ENCODE measurements around the gene PRPH2. TPM values are rescaled to one million over a fixed set of nuclear protein-coding genes. Genes with fewer than 3 reads are reported as not detected.

Gene PRPH2
- polyA plus RNA-seq, 3 donors: 0.05 TPM; not detected in 2

GRCh38 chr6:42708096-42708495 lies 14.3 kb downstream of the PRPH2 start:
- Histone ChIP-seq H3K4me1 (ENCODE audit: control insufficient read depth in 1 of 2, insufficient read depth in 2 of 2, low read length in 2 of 2) (no peaks in the 10 kb centered on the region), H3K4me3 (replicated peaks in 1 of 3; ENCODE audit: low read depth in 2 of 3, low read length in 3 of 3) (no peak overlapping the region), H3K4me2 (replicated peaks; ENCODE audit: extremely low read depth, low read length, poor library complexity, severe bottlenecking) (no peak overlapping the region), H3K9ac (ENCODE audit: insufficient read depth, low read length, poor library complexity, severe bottlenecking) (no peak overlapping the region), H3K27me3 (ENCODE audit: control insufficient read depth in 2 of 2, insufficient read depth in 2 of 2, low read length in 2 of 2) (no peaks in the 10 kb centered on the region), H3K36me3 (replicated peaks in 1 of 2; ENCODE audit: control insufficient read depth in 1 of 2, insufficient read depth in 2 of 2, low read length in 2 of 2) (no peaks in the 10 kb centered on the region), H3K79me2 (ENCODE audit: insufficient read depth, low read length) (no peaks in the 10 kb centered on the region), H3K9me3 (replicated peaks in 1 of 2; ENCODE audit: control insufficient read depth in 1 of 2, insufficient read depth in 1 of 2, low read length in 2 of 2) (peaks cover 6 to 9% of the 10 kb centered on the region in 2 donors), H3K27ac (ENCODE audit: low read depth in 1 of 2, low read length in 2 of 2) (no peak overlapping the region), H2AFZ (ENCODE audit: insufficient read depth, low read depth, low read length, poor library complexity, severe bottlenecking) (no peak overlapping the region), H4K20me1 (ENCODE audit: insufficient read depth, low read length) (no peaks in the 10 kb centered on the region)
- no peak for DNase-seq
- no peaks in the 10 kb centered on the region for H3K36me3 Mint-ChIP-seq
- no peak overlapping the region for H3K4me3 Mint-ChIP-seq
- intact Hi-C loops (cut with micrococcal nuclease): no loop called here
- no peak overlapping the region for H3K27ac Mint-ChIP-seq
- TF ChIP-seq, protein P1, sequence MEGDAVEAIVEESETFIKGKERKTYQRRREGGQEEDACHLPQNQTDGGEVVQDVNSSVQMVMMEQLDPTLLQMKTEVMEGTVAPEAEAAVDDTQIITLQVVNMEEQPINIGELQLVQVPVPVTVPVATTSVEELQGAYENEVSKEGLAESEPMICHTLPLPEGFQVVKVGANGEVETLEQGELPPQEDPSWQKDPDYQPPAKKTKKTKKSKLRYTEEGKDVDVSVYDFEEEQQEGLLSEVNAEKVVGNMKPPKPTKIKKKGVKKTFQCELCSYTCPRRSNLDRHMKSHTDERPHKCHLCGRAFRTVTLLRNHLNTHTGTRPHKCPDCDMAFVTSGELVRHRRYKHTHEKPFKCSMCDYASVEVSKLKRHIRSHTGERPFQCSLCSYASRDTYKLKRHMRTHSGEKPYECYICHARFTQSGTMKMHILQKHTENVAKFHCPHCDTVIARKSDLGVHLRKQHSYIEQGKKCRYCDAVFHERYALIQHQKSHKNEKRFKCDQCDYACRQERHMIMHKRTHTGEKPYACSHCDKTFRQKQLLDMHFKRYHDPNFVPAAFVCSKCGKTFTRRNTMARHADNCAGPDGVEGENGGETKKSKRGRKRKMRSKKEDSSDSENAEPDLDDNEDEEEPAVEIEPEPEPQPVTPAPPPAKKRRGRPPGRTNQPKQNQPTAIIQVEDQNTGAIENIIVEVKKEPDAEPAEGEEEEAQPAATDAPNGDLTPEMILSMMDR (IDR thresholded peaks at IDR 0.05): no peak
- peaks cover 2 to 6% (median 6%) of the 10 kb centered on the region in 3 donors for H3K27me3 Mint-ChIP-seq (ENCODE audit: low read depth in 3 of 3)
- H3K9me3 Mint-ChIP-seq: peaks cover 6 to 16% (median 7%) of the 10 kb centered on the region in 7 donors
- H3K4me1 Mint-ChIP-seq: peaks cover 2% of the 10 kb centered on the region
- WGBS (ENCODE audit: insufficient coverage): 92% methylated on average over 7 of the region's 11 CpGs

DNA sequence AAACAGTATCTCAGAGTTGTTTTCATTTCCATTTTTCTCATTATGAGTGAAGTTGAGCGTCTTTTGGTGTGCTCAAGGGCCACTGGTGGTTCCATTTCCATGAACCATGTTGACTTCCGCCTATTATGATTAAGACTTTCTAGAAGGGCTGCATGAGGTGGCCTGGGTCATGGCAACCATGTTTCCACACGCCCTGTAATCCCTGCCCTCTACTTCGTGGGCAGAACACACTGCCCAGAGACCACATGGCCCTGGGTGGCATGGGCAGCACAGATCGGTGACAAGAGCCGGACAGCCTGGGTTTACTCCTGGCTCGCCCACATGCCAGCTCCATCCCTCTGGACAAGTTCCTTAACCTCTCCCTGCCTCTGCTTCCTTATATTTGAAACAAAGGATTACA lies 14.8 kb downstream of the PRPH2 start:
- Histone ChIP-seq H4K20me1 (ENCODE audit: insufficient read depth, low read length) (no peaks in the 10 kb centered on the region), H3K27ac (ENCODE audit: low read depth in 1 of 2, low read length in 2 of 2) (no peak overlapping the region), H3K9ac (ENCODE audit: insufficient read depth, low read length, poor library complexity, severe bottlenecking) (no peak overlapping the region), H3K27me3 (ENCODE audit: control insufficient read depth in 2 of 2, insufficient read depth in 2 of 2, low read length in 2 of 2) (no peaks in the 10 kb centered on the region), H3K4me2 (replicated peaks; ENCODE audit: extremely low read depth, low read length, poor library complexity, severe bottlenecking) (no peak overlapping the region), H3K36me3 (replicated peaks in 1 of 2; ENCODE audit: control insufficient read depth in 1 of 2, insufficient read depth in 2 of 2, low read length in 2 of 2) (no peaks in the 10 kb centered on the region), H3K4me3 (replicated peaks in 1 of 3; ENCODE audit: low read depth in 2 of 3, low read length in 3 of 3) (no peak overlapping the region), H3K9me3 (replicated peaks in 1 of 2; ENCODE audit: control insufficient read depth in 1 of 2, insufficient read depth in 1 of 2, low read length in 2 of 2) (peaks cover 6 to 9% of the 10 kb centered on the region in 2 donors), H3K4me1 (ENCODE audit: control insufficient read depth in 1 of 2, insufficient read depth in 2 of 2, low read length in 2 of 2) (no peaks in the 10 kb centered on the region), H2AFZ (ENCODE audit: insufficient read depth, low read depth, low read length, poor library complexity, severe bottlenecking) (no peak overlapping the region), H3K79me2 (ENCODE audit: insufficient read depth, low read length) (no peaks in the 10 kb centered on the region)
- WGBS (ENCODE audit: insufficient coverage): 93% methylated on average over 3 of the region's 7 CpGs
- no peak for DNase-seq
- Mint-ChIP-seq H3K27me3 (ENCODE audit: low read depth in 3 of 3) (peaks cover 2 to 6% (median 6%) of the 10 kb centered on the region in 3 donors), H3K4me1 (peaks cover 2% of the 10 kb centered on the region), H3K4me3 (no peak overlapping the region), H3K27ac (no peak overlapping the region), H3K9me3 (peaks cover 6 to 13% (median 7%) of the 10 kb centered on the region in 7 donors), H3K36me3 (no peaks in the 10 kb centered on the region)
- TF ChIP-seq, protein P1 (IDR thresholded peaks at IDR 0.05): no peak
- intact Hi-C loops (cut with micrococcal nuclease): no loop called here
